ENCODE measurements around the gene RAI14.

Gene RAI14

GRCh38 chr5:34804913-34805312 lies 148.8 kb downstream of the RAI14 start:
- no peak for TF ChIP-seq CTCF (IDR thresholded peaks at IDR 0.05)
- H3K27ac ChIP-seq, result no peak overlapping the region
- no peak for DNase-seq (ENCODE audit: low spot score)
- H3K4me3 ChIP-seq, result no peak overlapping the region

GRCh38 chr5:34806532-34806931 lies 150.4 kb downstream of the RAI14 start:
- DNase-seq (ENCODE audit: low spot score), result no peak
- H3K27ac ChIP-seq, result no peak overlapping the region

GRCh38 chr5:34811706-34812105 lies 155.6 kb downstream of the RAI14 start:
- no peak overlapping the region for H3K4me3 ChIP-seq
- no peak for DNase-seq (ENCODE audit: low spot score)
- H3K27ac ChIP-seq, result no peak overlapping the region
- TF ChIP-seq CTCF (IDR thresholded peaks at IDR 0.05), result no peak

More at GRCh38 chr5:34806532-34806931, 150.4 kb downstream of the RAI14 start:
- TF ChIP-seq CTCF (IDR thresholded peaks at IDR 0.05), result no peak
- H3K4me3 ChIP-seq, result no peak overlapping the region

DNA sequence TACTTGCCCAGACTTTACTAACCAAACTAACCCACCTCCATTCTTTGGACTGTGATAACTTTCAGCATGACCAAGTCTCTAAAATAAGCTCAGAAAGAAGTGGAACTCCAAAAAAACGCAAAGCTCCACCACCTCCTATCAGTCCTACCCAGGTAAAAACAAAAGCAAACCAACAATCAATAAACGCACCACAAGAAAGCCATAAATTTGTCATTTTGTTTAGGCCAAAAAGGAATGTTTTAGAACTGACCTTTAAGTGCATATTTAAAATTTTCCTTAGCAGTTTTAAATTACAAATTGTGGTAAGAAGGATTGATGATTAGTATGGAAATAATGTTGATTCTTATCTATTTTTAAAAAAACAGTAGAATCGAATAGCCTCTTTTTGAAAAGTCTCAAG lies 157.4 kb downstream of the RAI14 start:
- no peak for DNase-seq (ENCODE audit: low spot score)
- H3K4me3 ChIP-seq, result no peak overlapping the region
- no peak for TF ChIP-seq CTCF (IDR thresholded peaks at IDR 0.05)
- no peak overlapping the region for H3K27ac ChIP-seq

GRCh38 chr5:34817558-34818351 lies 161.6 kb downstream of the RAI14 start:
- DNase-seq (ENCODE audit: low spot score), result no peak

DNA sequence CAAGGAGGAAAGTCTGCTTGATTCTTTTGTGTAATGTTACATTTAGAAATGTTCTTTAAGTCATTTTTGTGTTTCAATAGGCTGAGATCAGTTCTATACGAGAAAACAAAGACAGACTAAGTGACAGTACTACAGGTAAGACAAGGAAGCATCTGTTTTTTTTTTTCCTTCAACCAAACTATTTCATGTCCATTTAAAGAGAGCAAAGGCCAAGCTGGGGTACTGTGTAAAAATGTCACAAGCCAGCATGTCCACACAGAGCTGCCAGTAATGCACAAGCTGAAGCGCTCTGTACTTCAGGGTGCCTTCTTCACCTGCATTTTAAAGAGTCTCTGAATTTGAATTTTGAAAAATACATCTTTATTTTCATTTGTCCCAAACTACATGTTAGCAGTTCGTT lies 162.6 kb downstream of the RAI14 start:
- no peak for DNase-seq (ENCODE audit: low spot score)
- H3K4me3 ChIP-seq, result no peak overlapping the region
- TF ChIP-seq CTCF (IDR thresholded peaks at IDR 0.05), result no peak

More at GRCh38 chr5:34817558-34818351, 161.6 kb downstream of the RAI14 start:
- no peak for TF ChIP-seq CTCF (IDR thresholded peaks at IDR 0.05)
- H3K27ac ChIP-seq, result no peak overlapping the region
- no peak overlapping the region for H3K4me3 ChIP-seq

GRCh38 chr5:34820593-34820992 lies 164.5 kb downstream of the RAI14 start:
- TF ChIP-seq CTCF (IDR thresholded peaks at IDR 0.05), result no peak

More for the DNA sequence above, 162.6 kb downstream of the RAI14 start:
- H3K27ac ChIP-seq, result no peak overlapping the region

More at GRCh38 chr5:34820593-34820992, 164.5 kb downstream of the RAI14 start:
- no peak for DNase-seq (ENCODE audit: low spot score)
- no peak overlapping the region for H3K4me3 ChIP-seq
- H3K27ac ChIP-seq, result no peak overlapping the region

Measured in coronary artery (tissue), 2 donors.